ENCODE measurements around the gene UNC45A.

The UNC45A gene

GRCh38 chr15:90885432-90886290, 49.4 kb upstream of the UNC45A start (continued):
- peak; percentile 85 for TF ChIP-seq KLF9 (tag by site-specific recombination; IDR thresholded peaks at IDR 0.05; ENCODE audit: low read depth)
- TF ChIP-seq REST (tag by site-specific recombination; IDR thresholded peaks at IDR 0.05), result no peak
- 0 out of 2 replicates have a peak, but pooled peaks have one; percentile 27 for TF ChIP-seq PBX3 (CRISPR knock-in tag; IDR thresholded peaks at IDR 0.05)
- no peak for TF ChIP-seq ATF2 (tag by site-specific recombination; IDR thresholded peaks at IDR 0.05; ENCODE audit: low read depth)
- no peak for TF ChIP-seq ZSCAN4 (tag by site-specific recombination; IDR thresholded peaks at IDR 0.05)
- peak; percentile 87 for TF ChIP-seq KLF8 (tag by site-specific recombination; IDR thresholded peaks at IDR 0.05)
- TF ChIP-seq ZNF133 (tag by site-specific recombination; IDR thresholded peaks at IDR 0.05), result no peak
- no peak for TF ChIP-seq BCL6B (tag by site-specific recombination; IDR thresholded peaks at IDR 0.05)
- no peak for TF ChIP-seq ZNF580 (tag by site-specific recombination; IDR thresholded peaks at IDR 0.05)
- no peak for TF ChIP-seq GLIS2 (tag by site-specific recombination; IDR thresholded peaks at IDR 0.05)
- TF ChIP-seq WT1 (tag by site-specific recombination; IDR thresholded peaks at IDR 0.05), result 0 out of 2 replicates have a peak, but pooled peaks have one; percentile 18
- no peak for TF ChIP-seq ZNF426 (tag by site-specific recombination; IDR thresholded peaks at IDR 0.05)
- no peak for TF ChIP-seq ZNF292 (tag by site-specific recombination; IDR thresholded peaks at IDR 0.05; ENCODE audit: borderline replicate concordance, low read depth)
- TF ChIP-seq ZBTB17 (tag by site-specific recombination; IDR thresholded peaks at IDR 0.05), result peak; percentile 76
- TF ChIP-seq ZNF302 (tag by site-specific recombination; IDR thresholded peaks at IDR 0.05; ENCODE audit: low read depth), result no peak
- no peak for TF ChIP-seq HOXA7 (CRISPR knock-in tag; IDR thresholded peaks at IDR 0.05; ENCODE audit: borderline replicate concordance)
- peak; percentile 86 for TF ChIP-seq KLF1 (tag by site-specific recombination; IDR thresholded peaks at IDR 0.05)
- no peak for TF ChIP-seq SCRT1 (tag by site-specific recombination; IDR thresholded peaks at IDR 0.05; ENCODE audit: borderline replicate concordance)
- TF ChIP-seq ZNF354C (tag by site-specific recombination; IDR thresholded peaks at IDR 0.05; ENCODE audit: borderline replicate concordance, low read depth), result no peak
- TF ChIP-seq ZBTB44 (tag by site-specific recombination; IDR thresholded peaks at IDR 0.05), result no peak
- no peak for TF ChIP-seq ZNF350 (tag by site-specific recombination; IDR thresholded peaks at IDR 0.05)
- no peak for TF ChIP-seq ZNF548 (tag by site-specific recombination; IDR thresholded peaks at IDR 0.05)
